DMS114 treated with DMSO at 0.1 percent for 48 hours (cell line): Measurements from ENCODE around the gene POFUT1.

Source experiments
- DNase-seq: peaks from one replicate; lab custom pipeline; 2025; ENCODE audit not compliant: unreplicated experiment; lab: John Stamatoyannopoulos, UW

POFUT1 gene

DNA sequence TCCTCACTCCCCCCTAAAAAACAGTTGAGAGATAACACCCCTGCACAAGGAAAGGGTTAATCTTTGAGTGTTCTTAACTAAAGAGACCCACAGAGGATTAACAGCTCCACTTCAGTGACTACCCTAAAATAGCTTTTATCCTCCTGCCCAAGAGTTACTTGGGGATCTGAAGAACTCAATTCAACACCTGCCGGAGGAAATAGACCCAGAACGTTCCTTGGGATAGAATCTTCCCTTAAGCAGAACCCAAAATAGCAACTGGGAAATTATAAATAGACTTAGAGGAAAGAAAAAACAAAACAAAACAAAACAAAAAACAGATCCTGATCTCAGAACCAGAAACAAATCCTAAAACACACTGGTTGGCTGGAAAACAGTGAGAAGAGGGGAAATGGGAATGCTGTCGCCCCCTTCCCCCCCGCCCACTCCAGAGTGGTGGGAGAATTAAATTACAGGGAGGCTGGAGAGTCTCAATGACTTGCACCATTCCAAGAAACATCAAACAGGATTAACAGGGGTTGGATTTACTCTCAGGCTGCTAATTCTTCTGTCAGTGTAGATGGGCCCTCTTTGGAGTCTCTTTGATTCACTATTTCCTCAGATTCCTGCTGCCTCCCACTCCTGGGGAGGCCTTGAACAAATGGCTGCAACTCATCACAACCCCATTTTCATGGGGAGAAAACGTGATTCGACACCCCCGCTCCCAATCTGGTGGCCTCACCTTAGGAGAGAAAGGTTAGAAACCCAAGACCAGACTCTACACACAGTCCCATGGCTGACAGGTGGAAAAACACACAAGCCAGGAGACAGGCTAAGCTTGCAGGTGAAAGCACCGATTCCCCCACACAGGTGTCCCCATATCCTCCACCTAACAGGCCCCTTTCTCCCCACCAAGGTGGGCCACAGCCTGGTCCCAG lies 1.6 kb upstream of the POFUT1 start:
- DNase-seq, result no peak

DNA sequence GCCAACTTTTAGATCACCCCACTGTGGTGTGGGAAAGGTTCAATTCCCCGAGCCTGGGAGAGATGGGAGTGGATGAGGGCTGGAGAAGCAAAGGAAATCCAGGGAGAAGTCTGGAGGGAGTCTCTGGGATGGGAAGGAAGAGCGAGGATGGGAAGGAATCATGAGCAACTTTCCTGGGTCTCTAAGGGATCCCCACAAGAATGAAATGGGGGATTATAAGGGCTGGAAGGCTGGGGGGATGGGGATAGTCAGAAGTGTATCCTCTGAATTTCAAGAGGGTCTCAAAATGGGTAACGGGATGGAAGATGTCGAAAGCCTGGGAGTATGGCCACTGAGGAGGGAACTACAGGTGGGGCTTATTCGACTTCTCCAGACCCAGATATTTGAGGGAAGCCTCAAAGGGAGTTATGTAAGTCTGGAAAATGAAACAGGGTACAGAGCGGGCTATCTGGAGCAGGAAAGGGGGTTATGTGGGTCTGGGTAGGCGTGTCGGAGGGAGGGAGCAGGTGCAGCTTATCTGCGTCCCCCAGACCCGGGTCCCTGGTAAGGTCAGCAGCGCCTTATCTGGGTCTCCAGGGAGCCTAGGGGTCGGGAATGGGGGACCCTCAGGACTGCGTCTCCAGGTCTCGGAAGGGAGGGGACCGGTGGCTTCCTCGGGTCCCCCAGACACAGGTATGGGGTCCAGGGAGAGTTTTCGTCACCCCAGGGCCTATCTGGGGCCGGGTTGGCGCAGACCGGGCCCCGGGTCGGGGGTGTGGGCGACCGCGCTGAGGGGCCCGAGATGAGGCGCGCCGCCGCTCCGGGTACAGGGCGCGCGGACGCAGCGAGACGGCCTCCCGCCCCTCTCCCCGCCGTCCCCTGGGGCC lies 687 bp upstream of the POFUT1 start:
- no peak for DNase-seq

- no peak for DNase-seq
Measured at GRCh38 chr20:32208499-32209154, 947 bp downstream of the POFUT1 start.

- DNase-seq, result no peak
Measured at GRCh38 chr20:32209850-32210605, 2.3 kb downstream of the POFUT1 start.

- no peak for DNase-seq
Measured at GRCh38 chr20:32213870-32214269, 6.2 kb downstream of the POFUT1 start.

GRCh38 chr20:32215147-32215546 lies 7.5 kb downstream of the POFUT1 start:
- no peak for DNase-seq

- no peak for DNase-seq
Measured at GRCh38 chr20:32215729-32216128, 8.0 kb downstream of the POFUT1 start.

- DNase-seq, result no peak
Measured at GRCh38 chr20:32216179-32217142, 8.8 kb downstream of the POFUT1 start.

- DNase-seq, result no peak
Measured at GRCh38 chr20:32218156-32218900, 10.6 kb downstream of the POFUT1 start.

DNA sequence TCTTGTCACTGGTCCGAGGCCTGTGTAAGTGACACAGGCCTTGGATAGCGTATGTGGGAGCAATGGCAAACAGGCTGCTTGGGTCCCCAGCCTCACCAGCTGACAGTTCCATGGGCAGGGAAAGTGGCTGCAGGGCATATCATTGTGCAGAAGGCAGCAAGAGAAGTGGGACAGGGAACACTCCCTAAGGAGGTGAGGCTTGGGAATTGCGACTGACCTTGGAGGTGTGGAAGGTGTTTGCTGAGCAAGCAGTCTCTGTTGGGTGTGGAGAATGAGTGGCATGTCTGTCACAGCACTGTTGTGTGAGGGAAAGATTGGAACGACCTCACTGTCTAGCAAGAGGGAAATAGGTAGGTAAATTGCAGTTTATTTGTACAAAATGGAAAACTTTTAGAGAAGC lies 16.8 kb downstream of the POFUT1 start:
- DNase-seq, result no peak

GRCh38 chr20:32226391-32226790 lies 18.7 kb downstream of the POFUT1 start:
- DNase-seq, result no peak

- no peak for DNase-seq
Measured at GRCh38 chr20:32227306-32227705, 19.6 kb downstream of the POFUT1 start.

DNA sequence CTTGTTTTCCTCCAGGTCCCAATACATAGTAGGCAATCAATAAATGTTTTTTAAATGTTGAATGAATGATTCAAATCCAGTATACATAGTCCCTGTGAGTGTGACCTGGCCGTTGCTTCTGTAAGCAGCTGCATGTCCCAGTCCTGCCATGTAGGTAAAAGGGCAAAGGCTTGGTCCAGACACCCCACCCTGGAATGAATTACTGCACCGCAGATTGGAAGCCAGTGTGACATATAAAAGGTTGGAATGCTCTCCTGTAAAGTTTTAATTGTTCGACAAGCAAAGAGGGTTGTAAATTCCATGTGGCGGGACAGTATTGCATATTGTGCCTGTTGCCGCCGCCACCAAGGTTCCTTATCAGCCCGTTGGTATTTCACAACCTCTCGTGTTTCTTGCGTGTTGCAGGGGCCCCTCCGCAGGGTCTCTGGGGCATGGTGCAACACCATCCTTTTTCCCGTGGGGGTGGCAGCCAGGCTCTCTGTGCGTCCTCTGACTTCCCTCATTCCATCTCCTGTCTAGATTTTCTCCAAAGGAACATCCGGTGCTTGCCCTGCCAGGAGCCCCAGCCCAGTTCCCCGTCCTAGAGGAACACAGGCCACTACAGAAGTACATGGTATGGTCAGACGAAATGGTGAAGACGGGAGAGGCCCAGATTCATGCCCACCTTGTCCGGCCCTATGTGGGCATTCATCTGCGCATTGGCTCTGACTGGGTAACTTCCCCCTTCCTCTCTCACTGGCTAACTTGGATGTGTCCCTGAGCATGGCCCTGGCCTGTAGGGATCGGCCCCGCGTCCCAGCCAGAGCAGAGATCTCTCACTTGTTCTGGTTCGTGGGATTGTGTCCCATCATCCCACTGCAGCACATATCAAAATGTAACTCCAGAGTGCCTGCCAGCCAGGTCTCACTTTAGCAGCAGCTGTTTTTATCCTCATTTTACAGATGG lies 20.3 kb downstream of the POFUT1 start:
- DNase-seq, result no peak

DNA sequence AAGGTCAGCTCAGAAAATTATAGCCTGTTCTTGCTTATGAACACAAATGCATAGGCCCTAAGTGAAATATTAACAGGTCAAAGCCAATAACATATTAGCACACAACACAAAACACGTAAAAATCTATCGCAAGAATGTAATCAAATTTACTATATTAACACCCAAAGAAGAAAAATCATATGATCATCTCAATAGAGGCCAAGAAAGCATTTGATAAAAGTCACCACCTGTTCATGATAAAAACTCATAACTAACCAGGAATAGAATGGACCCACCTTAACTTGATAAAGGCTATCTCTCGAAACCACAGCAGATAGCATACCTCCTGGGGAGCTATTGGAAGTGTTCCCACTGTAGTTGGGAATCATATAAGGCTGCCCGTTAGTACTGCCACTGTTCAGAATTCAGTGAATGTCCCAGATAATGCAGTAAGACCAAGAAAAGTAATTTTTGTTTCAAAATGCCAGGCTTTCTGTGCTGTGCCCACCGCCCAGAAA lies 21.6 kb downstream of the POFUT1 start:
- no peak for DNase-seq

DNA sequence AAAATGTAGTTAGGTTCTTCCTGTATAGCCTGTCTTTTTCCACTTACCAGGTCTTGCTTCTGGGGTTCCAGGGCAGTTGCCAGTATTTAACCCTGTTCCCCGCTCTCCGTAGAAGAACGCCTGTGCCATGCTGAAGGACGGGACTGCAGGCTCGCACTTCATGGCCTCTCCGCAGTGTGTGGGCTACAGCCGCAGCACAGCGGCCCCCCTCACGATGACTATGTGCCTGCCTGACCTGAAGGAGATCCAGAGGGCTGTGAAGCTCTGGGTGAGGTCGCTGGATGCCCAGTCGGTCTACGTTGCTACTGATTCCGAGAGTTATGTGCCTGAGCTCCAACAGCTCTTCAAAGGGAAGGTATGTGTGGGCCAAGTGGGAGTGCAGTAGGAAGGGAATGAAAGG lies 23.0 kb downstream of the POFUT1 start:
- no peak for DNase-seq

- no peak for DNase-seq
Measured at GRCh38 chr20:32231245-32231644, 23.6 kb downstream of the POFUT1 start.

- DNase-seq, result no peak
Measured at GRCh38 chr20:32231847-32232246, 24.2 kb downstream of the POFUT1 start.
